GM19452 (cell line): ENCODE measurements around the gene FIBP.

ENCODE experiments used
- ATAC-seq: cut with Tn5 transposase; IDR thresholded peaks from one replicate; pipeline ENCODE4 v1.9.1; 2021; ENCODE audit not compliant: unreplicated experiment

FIBP gene

DNA sequence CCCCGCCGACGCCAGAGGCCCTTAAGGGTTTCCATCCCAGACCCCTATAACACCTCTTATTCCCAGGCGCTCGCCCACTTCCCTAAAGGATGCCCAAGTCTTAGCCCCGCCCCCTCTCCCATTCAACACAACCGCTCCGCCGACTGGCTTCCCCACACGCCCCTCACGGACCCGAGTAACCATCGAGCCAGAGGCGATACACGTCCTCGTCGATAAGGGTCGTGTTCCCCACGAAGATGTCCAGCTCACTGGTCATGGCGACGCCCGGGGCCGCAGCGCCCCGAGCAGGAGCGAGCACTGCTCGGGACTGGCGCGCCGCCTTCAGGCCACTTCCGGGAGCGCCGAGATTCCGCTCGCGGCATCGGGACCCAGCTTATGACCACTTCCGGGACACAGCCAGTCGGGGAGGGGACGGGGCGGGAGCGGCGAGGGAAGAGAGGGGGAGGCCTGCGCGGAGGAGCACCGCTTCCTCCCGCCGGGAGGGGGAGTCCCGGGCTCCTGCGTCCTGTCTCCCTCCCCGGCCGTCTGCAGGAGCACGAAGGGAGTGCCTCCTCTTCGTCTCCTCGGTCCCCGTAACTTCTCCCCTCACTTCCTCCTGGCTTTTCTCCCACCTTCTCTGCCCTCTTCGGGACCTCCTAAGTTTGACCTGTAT is at the start of gene FIBP:
Gene FIBP (minus strand): TSS at position 309 of the 652 bp plus-strand sequence. CDS start 53 bp downstream, at position 256.
- ATAC-seq: peak; percentile 51

DNA sequence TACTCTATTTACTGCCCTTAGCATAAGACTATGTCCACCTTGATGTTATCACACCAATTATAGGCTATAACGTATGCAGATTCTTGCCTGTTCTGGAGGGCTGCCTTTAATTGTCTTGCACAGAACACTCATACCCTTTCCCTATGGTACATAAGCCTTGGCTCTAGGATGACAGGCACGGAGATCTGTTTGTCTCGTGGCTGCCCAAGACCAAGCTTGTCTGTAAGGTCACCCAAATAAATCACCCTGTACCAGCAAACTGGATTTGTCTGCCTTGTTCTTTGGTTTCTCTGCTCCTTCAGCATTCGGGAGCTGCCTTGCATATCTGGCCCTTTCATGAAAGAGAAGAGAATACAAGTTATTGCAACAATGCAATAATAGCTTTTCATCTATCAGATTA is 49.5 kb upstream of the FIBP start:
- ATAC-seq: no peak

DNA sequence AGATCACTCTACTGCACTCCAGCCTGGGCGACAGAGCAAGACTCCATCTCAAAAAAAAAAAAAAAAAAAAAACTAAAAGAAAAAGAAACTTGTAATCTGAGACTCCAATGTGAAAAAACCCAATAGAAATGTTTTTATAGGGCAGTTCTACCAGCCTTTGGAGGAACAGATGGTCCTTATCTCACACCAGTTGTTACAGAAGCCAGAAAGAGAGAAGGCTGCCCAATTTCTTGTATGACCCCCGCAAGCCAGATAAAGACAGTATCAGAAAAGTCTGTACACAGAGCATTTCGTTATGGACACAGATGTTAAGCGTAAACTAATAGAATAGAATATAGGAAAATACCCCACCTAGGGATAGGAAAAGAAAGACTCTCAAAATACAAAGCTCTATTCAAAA is 45.7 kb upstream of the FIBP start:
- no peak for ATAC-seq

DNA sequence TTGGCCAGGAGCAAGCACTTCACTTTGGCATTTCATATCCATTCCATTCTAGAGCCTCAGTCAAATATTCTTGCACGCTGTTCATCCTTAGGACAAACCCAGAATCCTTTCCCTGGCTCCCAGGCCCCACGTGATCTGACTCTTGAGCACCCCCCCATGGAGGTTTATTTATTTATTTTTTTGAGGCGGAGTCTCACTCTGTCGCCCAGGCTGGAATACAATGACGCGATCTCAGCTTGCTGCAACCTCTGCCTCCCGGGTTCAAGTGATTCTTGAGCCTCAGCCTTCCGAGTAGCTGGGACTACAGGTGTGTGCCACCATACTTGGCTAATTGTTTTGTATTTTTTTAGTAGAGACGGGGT is 44.3 kb upstream of the FIBP start:
- ATAC-seq: no peak

DNA sequence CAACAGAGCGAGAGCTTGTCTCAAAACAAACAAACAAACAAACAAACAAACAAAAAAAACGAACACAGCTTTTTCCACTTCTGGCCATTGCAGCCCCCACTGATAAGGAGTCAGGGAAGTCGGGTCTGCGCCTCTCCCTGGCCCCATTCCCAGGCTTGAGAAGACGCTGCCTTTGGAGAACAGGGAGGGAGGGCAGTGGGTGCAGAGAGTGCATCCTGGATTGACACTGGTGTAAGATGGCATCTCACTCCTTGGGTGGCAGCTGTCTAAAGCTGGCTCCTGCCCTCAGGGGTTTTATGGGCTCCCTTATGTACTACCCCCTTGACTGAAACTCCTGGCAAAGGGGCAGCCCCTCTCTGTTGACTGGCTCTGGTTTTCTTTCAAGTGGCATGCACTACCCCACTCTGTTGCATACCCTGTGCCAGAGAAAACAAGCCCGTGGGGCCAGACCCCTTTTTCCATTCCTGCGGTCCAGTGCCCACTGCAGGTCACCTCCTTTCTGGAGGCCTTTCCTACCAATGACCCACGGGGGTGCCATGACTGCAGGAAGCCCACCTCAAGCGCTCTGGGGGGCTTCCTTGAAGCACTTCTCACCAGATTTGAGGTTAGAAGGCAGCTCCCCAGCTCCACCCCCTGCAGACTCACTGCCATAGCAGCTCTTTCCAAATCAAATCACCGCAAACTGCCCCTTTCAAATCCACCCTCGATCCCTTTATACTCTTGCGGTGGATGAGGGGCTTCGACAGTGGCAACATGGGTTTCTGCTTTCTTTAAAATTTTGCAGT is 43.7 kb upstream of the FIBP start:
- ATAC-seq: no peak

DNA sequence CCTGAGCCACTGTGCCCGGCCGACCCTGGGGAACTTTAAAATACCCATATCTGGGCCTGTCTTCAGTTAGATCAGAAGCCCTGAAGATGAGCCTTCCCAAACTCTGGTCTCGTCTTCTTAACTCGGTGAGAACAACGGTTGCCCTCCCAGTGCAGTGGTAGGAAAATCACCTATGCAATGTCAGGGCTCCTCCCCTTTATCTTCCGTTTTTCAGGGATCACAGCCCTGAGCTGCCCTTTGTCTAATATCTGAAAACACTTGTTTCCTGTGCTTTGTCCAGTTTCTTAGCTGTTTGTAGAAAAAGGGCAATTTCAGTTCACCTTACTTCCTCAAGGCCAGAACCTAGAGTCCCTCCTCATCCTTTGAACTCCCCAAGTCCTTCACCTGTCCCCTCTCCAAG is 40.4 kb upstream of the FIBP start:
- no peak for ATAC-seq

DNA sequence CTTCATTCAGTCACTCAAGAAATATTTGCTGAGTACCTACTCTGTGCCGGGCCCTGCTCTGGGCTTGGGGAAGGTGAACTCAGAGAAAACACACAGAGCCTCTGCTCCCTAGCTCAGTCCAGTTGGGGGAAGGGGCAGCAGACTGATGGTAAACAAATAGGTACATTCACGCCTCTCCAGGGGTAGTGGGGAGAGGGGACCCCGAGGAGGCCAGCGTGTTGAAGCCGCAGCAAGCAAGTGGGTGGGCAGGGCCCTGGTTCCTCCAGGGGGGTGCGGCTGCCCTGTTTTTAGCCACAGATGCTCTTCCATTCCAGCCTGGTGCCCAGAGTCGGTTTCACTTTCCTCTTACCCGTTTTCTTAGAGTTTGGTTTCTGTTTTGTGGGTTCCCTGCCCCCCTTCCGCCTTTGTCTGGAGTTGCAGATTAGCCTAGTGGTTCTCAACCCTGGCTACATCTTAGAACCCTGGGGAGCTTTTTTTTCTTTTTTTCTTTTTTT is 39.7 kb upstream of the FIBP start:
- no peak for ATAC-seq

DNA sequence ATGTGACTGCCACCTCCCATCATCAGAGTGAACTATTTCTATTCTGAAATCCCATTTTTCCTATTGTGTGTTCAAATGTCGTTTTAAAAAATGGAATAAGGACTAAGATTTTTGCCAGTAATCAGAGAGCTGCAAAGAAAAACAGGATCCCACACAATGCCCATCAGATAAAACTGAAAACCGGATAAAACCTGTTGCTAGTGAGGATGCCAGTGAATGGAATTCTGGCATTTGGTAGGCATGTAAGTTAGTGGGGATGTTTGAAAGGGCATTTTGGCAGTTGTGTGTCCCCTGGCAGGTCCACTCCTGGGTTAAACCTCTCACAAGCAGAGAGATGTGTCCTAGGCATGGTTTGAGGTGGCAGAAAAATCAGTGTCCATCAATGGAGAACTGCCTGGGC is 37.1 kb upstream of the FIBP start:
- no peak for ATAC-seq

DNA sequence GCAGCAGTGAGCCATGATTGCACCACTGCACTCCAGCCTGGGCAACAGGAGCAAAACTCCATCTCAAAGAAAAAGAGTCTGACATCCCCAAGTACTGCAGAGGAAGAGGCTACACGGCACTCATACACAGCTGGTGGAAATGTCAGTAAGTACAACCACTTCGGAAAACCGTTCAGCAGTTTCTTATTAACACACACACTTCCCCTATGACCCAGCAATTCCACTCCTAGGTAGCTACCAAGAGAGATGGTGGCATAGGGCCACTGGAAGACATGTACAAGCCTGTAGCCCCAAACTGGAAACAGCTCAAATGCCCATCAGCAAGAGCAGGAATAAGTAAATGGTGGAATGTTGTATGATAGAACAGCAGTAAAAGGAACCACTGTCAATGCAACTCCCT is 34.3 kb upstream of the FIBP start:
- ATAC-seq: no peak

DNA sequence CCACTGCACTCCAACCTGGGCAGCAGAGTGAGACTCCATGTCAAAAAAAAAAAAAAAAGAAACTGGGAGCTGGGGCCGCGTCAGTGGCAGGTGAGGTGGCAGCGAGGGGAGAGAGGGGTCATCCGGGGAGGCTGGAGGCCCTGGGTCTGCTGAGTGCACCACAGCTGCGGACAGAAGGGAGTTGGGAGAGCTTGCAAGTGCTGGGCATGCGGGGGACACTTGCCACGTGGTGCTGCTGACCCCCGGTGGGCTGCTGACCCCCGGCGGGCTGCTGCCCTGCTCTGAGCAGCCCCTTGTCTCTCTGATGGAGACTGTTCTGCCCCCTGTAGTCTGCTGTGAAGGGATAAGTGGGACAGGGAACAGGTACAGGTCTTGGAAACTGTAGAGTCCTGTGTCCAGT is 33.6 kb upstream of the FIBP start:
- ATAC-seq: no peak

DNA sequence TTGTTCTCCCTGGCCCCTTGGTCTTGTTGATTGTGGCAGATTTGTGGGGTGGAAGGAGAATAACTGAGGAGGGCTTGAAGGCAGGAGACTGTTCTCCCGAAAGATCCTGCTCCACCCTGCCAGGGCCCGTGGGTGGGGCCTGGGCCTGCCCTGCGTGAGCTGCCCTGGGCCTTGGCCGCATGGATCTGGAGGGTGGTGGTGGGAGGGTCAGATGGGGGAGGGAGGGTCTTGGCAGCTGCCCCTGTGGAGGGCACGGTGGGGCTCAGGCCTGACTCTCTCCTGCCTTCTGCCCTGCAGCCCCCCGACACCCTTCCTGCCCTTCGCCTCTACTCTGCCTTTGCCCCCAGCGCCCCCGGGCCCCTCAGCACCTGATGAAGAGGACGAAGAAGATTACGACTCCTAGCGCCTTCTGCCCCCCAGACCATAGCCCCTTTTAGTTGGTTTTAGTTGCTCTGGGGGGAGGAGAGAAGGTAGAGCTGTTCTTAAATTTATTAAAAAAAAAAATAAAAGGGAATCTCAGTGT is 32.8 kb upstream of the FIBP start:
- ATAC-seq: no peak

DNA sequence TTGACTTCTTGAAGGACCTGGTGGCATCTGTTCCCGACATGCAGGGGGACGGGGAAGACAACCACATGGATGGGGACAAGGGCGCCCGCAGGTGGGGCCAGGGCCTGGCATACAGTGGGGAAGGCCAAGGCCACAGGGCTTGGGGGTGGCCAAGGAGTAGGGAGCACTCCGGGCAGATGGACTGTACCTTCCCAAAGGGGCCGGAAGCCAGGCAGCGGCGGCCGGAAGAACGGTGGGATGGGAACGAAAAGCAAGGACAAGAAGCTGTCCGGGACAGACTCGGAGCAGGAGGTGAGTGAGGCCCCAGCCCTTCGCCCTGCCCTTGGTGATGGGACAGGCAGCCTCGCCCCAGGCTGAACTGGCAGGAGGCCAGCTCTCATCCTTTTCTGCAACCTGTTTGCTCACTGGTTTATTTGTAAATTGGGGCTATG is 32.1 kb upstream of the FIBP start:
- no peak for ATAC-seq

DNA sequence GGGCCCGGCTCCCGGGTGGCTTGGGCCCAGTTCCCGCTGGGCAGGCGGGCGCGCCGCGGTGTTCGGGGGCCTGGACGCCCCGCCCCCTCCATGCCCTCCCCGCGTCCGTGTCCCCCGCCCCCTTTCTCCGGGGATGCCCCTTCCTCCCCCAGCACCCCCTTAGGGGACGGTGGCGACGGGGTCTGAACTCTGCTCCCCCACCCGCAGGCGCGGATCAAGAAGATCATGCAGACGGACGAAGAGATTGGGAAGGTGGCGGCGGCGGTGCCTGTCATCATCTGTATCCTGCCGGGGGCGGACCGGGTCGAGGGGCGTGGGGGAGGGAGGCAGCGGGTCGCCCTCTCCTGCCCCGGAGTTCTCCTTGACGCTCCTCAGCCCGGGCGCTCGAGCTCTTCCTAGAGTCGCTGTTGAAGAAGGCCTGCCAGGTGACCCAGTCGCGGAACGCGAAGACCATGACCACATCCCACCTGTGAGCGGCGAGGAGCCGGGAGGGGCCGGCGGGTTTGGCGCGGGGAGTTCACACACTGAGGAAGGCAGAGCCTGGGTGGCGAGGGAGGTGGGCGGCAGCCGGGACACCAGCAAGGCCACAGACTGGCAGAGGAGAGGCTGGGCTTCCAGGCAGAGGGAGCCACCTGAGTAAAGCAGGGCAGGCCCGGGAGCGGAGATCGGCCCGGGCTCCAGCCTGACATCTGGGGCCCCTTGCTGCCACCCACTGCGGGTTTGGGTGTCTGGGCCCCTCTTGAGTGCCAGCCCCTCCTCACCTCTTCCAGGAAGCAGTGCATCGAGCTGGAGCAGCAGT is 31.5 kb upstream of the FIBP start:
- peak; percentile 46 for ATAC-seq

DNA sequence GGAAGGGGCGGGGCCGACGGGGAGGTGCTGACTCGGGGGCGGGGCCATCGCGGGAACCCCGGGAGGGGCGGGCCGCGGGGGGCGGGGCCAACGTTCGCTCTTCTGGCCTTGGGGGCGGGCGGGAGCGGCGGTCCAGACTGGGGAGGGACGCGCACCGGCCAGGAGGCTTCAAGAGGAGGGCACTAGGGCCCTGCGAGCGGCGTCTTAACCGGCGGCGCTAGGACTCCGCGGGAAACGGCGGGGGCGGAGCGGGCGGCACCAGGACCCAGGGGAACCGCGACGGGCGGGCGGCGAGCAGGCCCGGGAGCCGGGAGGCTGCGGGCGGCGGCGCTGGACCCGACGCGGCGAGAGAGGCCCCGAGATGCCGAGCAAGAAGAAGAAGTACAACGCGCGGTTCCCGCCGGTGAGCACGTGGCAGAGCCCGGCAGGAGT is 30.9 kb upstream of the FIBP start, which contains the start of gene DRAP1:
Gene DRAP1 (plus strand): TSS at position 286 of the 432 bp plus-strand sequence. CDS start 76 bp downstream, at position 362.
- ATAC-seq: peak; percentile 79

DNA sequence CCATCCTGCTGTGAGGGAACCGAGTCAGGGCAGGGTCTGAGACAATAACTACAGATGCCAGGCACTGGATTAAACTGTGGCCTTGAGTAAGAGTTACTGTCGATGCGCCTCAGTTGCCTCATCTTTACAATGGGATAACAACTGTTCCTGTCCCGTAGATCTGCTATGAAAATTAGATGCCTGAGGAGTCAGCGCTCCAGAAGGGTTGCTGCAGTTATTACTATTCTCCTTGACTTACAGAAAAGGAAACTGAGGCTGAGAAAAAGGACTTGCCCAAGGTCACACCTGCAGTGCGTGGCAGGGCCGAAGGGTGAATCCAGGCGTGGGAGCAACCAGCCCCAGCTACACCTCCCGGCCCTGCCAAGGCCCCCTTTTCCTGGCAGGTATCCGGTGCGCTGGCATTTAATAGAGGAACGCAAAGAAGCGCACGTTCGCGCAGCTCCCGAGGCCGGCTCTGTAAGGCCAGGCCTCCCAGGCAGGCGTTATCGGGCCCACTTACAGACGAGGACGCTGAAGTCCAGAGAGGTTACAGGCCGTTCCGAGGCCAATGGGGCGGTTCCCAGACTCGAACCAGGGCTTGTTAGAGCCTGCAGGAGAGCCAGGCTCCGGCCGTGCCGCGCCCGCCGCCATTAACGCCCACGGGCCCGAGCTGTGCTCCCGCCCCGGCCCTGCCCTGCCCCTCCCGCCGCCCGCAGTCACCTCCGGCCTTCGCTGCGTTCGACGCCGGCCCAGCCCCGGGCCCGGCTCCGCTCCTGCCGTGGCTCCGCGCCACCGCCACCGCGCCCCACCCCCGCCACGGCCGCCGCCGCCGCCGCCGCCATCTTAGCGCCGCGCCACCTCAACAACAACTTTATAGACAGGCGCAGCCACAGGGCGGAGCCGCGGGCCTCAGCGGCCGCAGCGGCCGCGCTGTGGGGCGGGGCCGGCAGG is 30.2 kb upstream of the FIBP start, which contains the start of gene C11orf68:
Gene C11orf68 (minus strand): TSS at position 852 of the 930 bp plus-strand sequence. CDS start 31 bp downstream, at position 821.
- ATAC-seq: peak; percentile 41

DNA sequence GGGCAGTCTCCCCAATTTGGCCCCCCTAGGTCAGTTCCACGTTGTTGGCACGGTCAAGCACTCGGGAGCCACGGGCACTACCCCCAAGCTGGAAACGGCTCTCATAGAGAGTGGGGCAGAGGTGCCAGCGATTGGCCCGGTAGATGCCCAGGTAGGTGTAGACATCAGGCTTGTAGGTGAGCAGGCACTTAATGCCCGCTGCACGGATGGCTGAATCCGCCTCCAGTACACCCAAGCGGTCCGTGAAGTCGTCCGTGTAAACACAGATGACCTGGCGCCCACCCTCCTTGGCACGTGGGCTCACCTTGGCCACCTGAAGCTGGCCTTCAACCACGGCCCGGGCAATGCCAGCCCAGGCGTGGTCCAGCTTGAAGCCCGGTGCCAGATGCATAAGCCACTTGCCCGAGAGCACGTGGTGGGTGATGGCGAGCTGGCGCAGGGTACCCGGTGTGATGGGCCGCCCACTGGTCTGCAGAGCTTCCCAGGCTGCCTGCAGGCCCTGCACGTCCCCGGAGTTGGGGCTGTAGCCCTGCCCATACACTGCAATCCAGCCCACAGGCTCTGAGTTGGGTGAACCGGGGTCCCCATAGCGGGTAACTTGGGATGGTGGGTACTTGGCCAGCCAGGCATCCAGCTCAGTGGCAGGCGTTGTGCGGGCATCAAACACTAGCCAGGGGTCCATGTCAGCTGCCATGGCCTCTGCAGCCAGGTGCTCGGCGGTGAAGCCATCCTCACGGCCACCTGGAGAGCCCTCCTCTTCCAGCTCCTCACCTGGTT is 29.4 kb upstream of the FIBP start:
- ATAC-seq: no peak

DNA sequence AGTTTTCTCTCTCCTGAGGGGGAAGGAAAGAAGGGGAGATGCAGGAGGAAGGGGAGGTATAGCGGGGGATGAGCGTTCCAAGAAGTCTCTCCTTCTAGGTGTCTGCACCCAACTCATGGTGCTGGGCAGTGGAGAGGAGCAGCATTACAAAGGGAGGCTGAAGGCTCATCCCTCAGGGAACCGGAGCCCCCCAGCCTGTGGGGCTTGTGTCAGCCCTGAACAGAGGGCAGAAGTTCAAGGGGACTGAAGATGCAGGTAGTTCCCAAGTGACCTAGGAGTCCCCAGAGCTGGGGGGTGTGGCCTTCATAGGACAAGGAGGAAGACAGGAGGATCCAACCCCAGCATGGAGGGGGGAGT is 28.8 kb upstream of the FIBP start:
- ATAC-seq: no peak

DNA sequence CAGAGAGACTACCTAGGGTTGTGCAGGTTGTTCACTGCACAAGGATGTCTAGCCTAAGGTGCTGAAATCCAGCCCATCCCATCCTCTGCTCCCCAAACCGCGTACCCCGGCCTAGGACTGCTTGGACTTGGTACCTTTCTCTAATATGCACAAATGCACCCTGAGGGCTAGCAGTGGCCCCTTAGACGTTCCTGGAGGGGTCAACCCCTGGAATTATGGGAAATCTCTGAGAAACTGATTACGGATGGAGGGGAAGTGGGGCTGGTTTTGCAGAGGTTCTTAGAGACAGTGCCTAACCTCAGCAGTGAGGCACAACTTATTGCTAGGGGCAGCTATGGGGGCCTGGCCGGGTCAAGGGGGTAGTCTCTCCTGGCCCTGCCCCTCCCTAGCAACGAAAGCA is 28.1 kb upstream of the FIBP start:
- no peak for ATAC-seq

DNA sequence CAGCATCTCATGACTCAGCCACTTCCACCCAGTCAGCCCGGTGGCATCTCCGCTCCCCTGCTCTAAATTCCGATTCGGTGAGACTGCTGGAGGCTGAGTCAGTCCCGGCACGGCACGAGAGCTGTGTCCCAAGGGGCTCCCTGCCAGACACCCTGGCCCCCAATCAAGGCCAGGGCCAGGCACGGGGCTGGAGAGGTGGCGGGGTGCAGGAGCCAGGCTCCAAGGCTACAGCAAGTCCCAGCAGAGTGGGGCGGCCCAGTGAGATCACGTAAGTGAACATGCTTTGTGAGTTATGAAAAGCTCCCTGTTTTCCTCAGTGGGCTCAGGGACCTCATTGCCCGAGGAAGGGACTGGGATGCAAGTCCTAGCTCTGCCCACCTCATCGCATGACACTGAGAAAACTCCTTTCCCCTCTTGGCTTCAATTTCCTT is 27.6 kb upstream of the FIBP start:
- ATAC-seq: no peak
